HepG2 (cell line): ENCODE results near the gene RASA2. TPM values are rescaled to one million over a fixed set of nuclear protein-coding genes. Genes with fewer than 3 reads are reported as not detected.

Source experiments
- ATAC-seq: fragments of 200-7000 bp; cut with Tn5 transposase; 3 replicates; pipeline ENCODE4 v1.9.1; 2020; ENCODE audit warnings: mild to moderate bottlenecking, moderate library complexity
- BruUV-seq: library from RNA; stranded (reverse); fragments of 400-500 nt; replicated peaks from 2 replicates; lab custom pipeline; 2021; lab: Mats Ljungman, UMichigan
- CTCF ChIA-PET: fragments of 300-600 bp; formaldehyde crosslinking; extraction: SDS; loops from one replicate; lab custom pipeline; 2021; ENCODE audit warnings: low total read pairs, inconsistent platforms, low intra/inter-chr PET ratio; lab: Yijun Ruan, JAX
- POLR2A ChIA-PET: fragments of 350-600 bp; sonication (Branson Sonifier 250); formaldehyde crosslinking; loops from one replicate; lab custom pipeline; 2020; ENCODE audit warnings: antibody characterized with exemption, inconsistent platforms; lab: Yijun Ruan, JAX
- DNase-seq: peaks from one replicate; pipeline ENCODE4 v3.0.0-alpha.2; 2015; ENCODE audit warnings: low spot score
- FAIRE-seq: peaks from 3 replicates; lab custom pipeline; 2011; peaks lifted over from hg19 to GRCh38; lab: Jason Lieb, UNC
- H2AFZ ChIP-seq: one replicate; pipeline ENCODE4 v1.6.1; 2011; ENCODE audit warnings: low read length, inconsistent platforms
- H3K27ac ChIP-seq: fragments of 300-600 bp; 3 replicates; pipeline ENCODE4 v1.8.0; 2011; ENCODE audit warnings: mixed run types, mild to moderate bottlenecking, mixed read lengths, low read length, inconsistent platforms; ENCODE audit not compliant: insufficient read depth; ENCODE audit errors: extremely low read length
- H3K27me3 ChIP-seq, 2 experiments: fragments of 200-600 bp in 1 of 2; 2 replicates in 1 of 2; 3 replicates in 1 of 2; pipeline versions ENCODE4 v1.6.0 to v1.8.0; 2011; ENCODE audit warnings: low read length in 2 of 2, mild to moderate bottlenecking in 2 of 2, moderate library complexity in 2 of 2, inconsistent platforms in 1 of 2; ENCODE audit not compliant: insufficient read depth in 2 of 2, control insufficient read depth in 1 of 2
- H3K36me3 ChIP-seq, 2 experiments: fragments of 200-600 bp in 1 of 2; replicated peaks in 1 of 2; 2 replicates in 1 of 2; 3 replicates in 1 of 2; pipeline versions ENCODE4 v1.5.1 to v1.8.0; 2011; ENCODE audit warnings: low read length in 2 of 2, inconsistent platforms in 1 of 2; ENCODE audit not compliant: insufficient read depth in 2 of 2, control insufficient read depth in 1 of 2
- H3K4me1 ChIP-seq: 2 replicates; pipeline ENCODE4 v1.5.1; 2012; ENCODE audit warnings: low read length, inconsistent platforms; ENCODE audit not compliant: insufficient read depth
- H3K4me2 ChIP-seq: 2 replicates; pipeline ENCODE4 v1.6.0; 2011; ENCODE audit warnings: low read depth, low read length, inconsistent platforms
- H3K4me3 ChIP-seq, 3 experiments: fragments of 200-600 bp in 1 of 3; sonication (generic), shearing (Covaris generic) in 1 of 3; replicated peaks in 1 of 3; 2 replicates each; pipeline ENCODE4 v1.5.1; 2011 to 2016; ENCODE audit warnings: low read length in 3 of 3, inconsistent platforms in 2 of 3, low read depth in 2 of 3, mild to moderate bottlenecking in 2 of 3, control low read depth in 1 of 3, mixed read lengths in 1 of 3; ENCODE audit not compliant: insufficient read depth in 1 of 3
- H3K79me2 ChIP-seq: one replicate; pipeline ENCODE4 v1.6.1; 2011; ENCODE audit warnings: low read length, inconsistent platforms; ENCODE audit not compliant: insufficient read depth
- H3K9ac ChIP-seq: 2 replicates; pipeline ENCODE4 v1.6.0; 2011; ENCODE audit warnings: mild to moderate bottlenecking, low read depth, low read length, inconsistent platforms; ENCODE audit not compliant: insufficient read depth
- H3K9me3 ChIP-seq: 2 replicates; pipeline ENCODE4 v1.5.1; 2012; ENCODE audit warnings: mild to moderate bottlenecking, low read length
- H4K20me1 ChIP-seq: 2 replicates; pipeline ENCODE4 v1.6.0; 2011; ENCODE audit warnings: inconsistent platforms, mild to moderate bottlenecking, low read length, moderate library complexity; ENCODE audit not compliant: insufficient read depth
- HOXD1 ChIP-seq: sonication (generic); formaldehyde crosslinking; IDR thresholded peaks from 2 replicates; pipeline ENCODE4 v1.5.0; 2020; ENCODE audit warnings: missing genetic modification reagents
- KAT8 ChIP-seq: IDR thresholded peaks from 2 replicates; pipeline ENCODE4 v1.6.1; 2016; ENCODE audit warnings: missing genetic modification reagents, missing compliant biosample characterization
- KDM6A ChIP-seq: IDR thresholded peaks from 2 replicates; pipeline ENCODE4 v1.6.1; 2016; ENCODE audit warnings: low read depth
- MAFK ChIP-seq, 2 experiments: IDR thresholded peaks in 1 of 2; conservative IDR thresholded peaks in 1 of 2; 2 replicates each; pipeline ENCODE4 v1.6.1; 2011; ENCODE audit warnings: improper control_type of control experiment in 2 of 2, low read length in 2 of 2
- MXI1 ChIP-seq: IDR thresholded peaks from 3 replicates; pipeline ENCODE4 v1.6.1; 2012; ENCODE audit warnings: low read depth, low read length, inconsistent platforms, borderline replicate concordance
- SAP130 ChIP-seq: IDR thresholded peaks from 2 replicates; pipeline ENCODE4 v1.6.1; 2016; ENCODE audit warnings: low read depth
- SMARCC2 ChIP-seq: fragments of 450-650 bp; IDR thresholded peaks from 2 replicates; pipeline ENCODE4 v1.6.1; 2017; ENCODE audit warnings: antibody characterized with exemption, mild to moderate bottlenecking
- SUZ12 ChIP-seq: fragments of 150-350 bp; IDR thresholded peaks from 2 replicates; pipeline ENCODE4 v1.6.1; 2014; ENCODE audit warnings: low read depth, low read length
- TBX2 ChIP-seq: sonication (generic); formaldehyde crosslinking; IDR thresholded peaks from 2 replicates; pipeline ENCODE4 v1.5.0; 2020; ENCODE audit warnings: missing genetic modification reagents, mild to moderate bottlenecking, borderline replicate concordance
- TFDP2 ChIP-seq: sonication (generic); formaldehyde crosslinking; IDR thresholded peaks from 2 replicates; pipeline ENCODE4 v1.4.0; 2020; ENCODE audit warnings: missing genetic modification reagents
- ZNF672 ChIP-seq: sonication (generic); formaldehyde crosslinking; IDR thresholded peaks from 2 replicates; pipeline ENCODE4 v1.8.1; 2022; ENCODE audit warnings: missing genetic modification reagents
- WGBS: methylation state at CpG from one replicate; pipeline ENCODE4 v1.1.6; 2017; ENCODE audit warnings: low lambda C conversion rate; 5-methylcytosine and 5-hydroxymethylcytosine counted together
- in situ Hi-C: cut with HindIII; loops from 2 replicates; pipeline ENCODE4 v1.10.0; 2017; ENCODE audit warnings: low pct_unique_long_range_greater_than_20kb; ENCODE audit not compliant: extremely low pct_ligation_motif_present
- intact Hi-C: fragments of 100-400 bp; cut with micrococcal nuclease; formaldehyde crosslinking; loops from one replicate; pipeline ENCODE4 v1.10.0; 2022; ENCODE audit not compliant: unreplicated experiment
- polyA plus RNA-seq, 8 experiments: library from polyadenylated mRNA; depleted of rRNA in 3 of 8; stranded (reverse) in 7 of 8; unstranded in 1 of 8; fragments of >200 nt; fragmentation: Illumina TruSeq in 4 of 8; extraction: Trizol in 4 of 8; gene quantifications; 2 replicates each; pipeline versions ENCODE4 v1.2.1 to v1.2.3, GENCODE V29; 2011 to 2016; ENCODE audit warnings: low read depth in 4 of 8, missing spikeins in 1 of 8, mixed read lengths in 1 of 8; ENCODE audit not compliant: insufficient read depth in 1 of 8
- total RNA-seq, 5 experiments: library from RNA; depleted of rRNA; stranded (reverse); fragments of >200 nt; fragmentation: Illumina TruSeq; extraction: Trizol; gene quantifications; 2 replicates each; pipeline ENCODE4 v1.2.3, GENCODE V29; 2016; ENCODE audit warnings: low read depth in 1 of 5
- TF ChIP-seq, protein P1 (sequence below): sonication (generic); formaldehyde crosslinking; conservative IDR thresholded peaks from 2 replicates; pipeline ENCODE4 v1.4.0; 2020; ENCODE audit warnings: mild to moderate bottlenecking, missing genetic modification reagents, moderate library complexity
- TF ChIP-seq, protein P2 (sequence below): IDR thresholded peaks from 2 replicates; pipeline ENCODE4 v1.6.1; 2016; ENCODE audit warnings: low read depth

RASA2 gene
- total and polyA plus RNA-seq, 2 of the 13 experiments (the other 11 are each of a cell fraction or from before 2014, with no cell fraction given), result 5.4 to 8.5 TPM

- TF ChIP-seq, protein P1, sequence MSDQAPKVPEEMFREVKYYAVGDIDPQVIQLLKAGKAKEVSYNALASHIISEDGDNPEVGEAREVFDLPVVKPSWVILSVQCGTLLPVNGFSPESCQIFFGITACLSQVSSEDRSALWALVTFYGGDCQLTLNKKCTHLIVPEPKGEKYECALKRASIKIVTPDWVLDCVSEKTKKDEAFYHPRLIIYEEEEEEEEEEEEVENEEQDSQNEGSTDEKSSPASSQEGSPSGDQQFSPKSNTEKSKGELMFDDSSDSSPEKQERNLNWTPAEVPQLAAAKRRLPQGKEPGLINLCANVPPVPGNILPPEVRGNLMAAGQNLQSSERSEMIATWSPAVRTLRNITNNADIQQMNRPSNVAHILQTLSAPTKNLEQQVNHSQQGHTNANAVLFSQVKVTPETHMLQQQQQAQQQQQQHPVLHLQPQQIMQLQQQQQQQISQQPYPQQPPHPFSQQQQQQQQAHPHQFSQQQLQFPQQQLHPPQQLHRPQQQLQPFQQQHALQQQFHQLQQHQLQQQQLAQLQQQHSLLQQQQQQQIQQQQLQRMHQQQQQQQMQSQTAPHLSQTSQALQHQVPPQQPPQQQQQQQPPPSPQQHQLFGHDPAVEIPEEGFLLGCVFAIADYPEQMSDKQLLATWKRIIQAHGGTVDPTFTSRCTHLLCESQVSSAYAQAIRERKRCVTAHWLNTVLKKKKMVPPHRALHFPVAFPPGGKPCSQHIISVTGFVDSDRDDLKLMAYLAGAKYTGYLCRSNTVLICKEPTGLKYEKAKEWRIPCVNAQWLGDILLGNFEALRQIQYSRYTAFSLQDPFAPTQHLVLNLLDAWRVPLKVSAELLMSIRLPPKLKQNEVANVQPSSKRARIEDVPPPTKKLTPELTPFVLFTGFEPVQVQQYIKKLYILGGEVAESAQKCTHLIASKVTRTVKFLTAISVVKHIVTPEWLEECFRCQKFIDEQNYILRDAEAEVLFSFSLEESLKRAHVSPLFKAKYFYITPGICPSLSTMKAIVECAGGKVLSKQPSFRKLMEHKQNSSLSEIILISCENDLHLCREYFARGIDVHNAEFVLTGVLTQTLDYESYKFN (CRISPR knock-in tag), result no peak
- TF ChIP-seq SUZ12, result no peak
- no peak for TF ChIP-seq SMARCC2
- TF ChIP-seq HOXD1 (CRISPR knock-in tag), result no peak
- no peak for TF ChIP-seq KDM6A (CRISPR knock-in tag)
- TF ChIP-seq ZNF672 (CRISPR knock-in tag), result no peak
- TF ChIP-seq, all 625 proteins: peak for 0
These were observed 45.9 kb upstream of the RASA2 start (continued) for GRCh38 chr3:141440942-141441341.

DNA sequence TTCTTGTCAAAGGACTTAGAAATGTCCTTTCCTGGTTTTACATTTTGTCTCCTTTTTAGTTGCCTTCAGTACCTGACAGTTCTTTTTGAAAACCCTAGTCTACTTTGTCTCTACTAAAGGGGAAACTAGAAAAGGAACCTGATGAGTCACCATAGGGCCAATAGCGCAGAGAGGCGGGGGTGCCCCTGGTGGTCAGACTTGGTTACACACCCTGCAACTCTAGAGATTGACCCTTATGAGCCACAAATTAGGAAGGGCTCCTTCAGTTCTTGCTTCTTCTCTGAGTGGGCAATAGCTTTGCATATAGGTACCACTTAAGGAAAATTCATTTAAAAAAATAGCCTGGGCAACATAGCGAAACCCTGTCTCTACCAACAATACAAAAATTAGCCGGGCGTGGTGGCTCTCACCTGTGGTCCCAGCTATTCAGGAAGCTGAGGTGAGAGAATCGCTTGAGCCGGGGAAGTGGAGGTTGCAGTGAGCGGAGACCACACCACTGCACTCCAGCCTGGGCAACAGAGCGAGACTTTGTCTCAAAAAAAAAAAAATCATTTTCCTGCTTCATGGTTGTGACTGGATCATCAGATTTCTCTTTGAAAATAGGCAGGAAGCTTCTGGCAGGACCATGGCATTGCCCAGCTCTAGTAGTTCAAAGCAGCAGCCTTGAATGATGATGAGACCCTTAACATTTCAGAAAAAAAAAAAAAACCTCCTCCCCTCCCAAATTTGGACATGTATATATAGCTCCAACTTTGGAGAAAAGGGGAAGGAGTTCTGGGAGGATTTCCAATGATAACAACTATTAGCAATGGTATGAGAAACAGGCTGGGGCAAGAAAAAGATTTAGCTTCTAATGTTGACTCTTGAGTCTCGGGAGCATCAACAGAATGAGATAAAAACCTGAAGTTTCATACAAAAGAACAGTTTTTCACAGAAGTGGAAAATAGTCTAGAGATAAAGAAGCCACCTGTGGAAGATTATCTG is 45.2 kb upstream of the RASA2 start:
- H2AFZ ChIP-seq, result no peak overlapping the region
- peak; percentile 28 for FAIRE-seq
- TF ChIP-seq MAFK (conservative IDR thresholded peaks at IDR 0.05 in 1 of 2, IDR thresholded peaks at IDR 0.05 in 1 of 2; ENCODE audit: low read length in 2 of 2), result 0 out of 4 replicates have a peak, but pooled peaks of 1 of the 2 experiments have one; percentile 10
- TF ChIP-seq TBX2 (CRISPR knock-in tag), result no peak
- no peak for TF ChIP-seq MXI1
- no peak for TF ChIP-seq KAT8
- TF ChIP-seq TFDP2 (CRISPR knock-in tag), result no peak
- TF ChIP-seq SAP130 (CRISPR knock-in tag), result 0 out of 2 replicates have a peak, but pooled peaks have one; percentile 21
- TF ChIP-seq, protein P2, sequence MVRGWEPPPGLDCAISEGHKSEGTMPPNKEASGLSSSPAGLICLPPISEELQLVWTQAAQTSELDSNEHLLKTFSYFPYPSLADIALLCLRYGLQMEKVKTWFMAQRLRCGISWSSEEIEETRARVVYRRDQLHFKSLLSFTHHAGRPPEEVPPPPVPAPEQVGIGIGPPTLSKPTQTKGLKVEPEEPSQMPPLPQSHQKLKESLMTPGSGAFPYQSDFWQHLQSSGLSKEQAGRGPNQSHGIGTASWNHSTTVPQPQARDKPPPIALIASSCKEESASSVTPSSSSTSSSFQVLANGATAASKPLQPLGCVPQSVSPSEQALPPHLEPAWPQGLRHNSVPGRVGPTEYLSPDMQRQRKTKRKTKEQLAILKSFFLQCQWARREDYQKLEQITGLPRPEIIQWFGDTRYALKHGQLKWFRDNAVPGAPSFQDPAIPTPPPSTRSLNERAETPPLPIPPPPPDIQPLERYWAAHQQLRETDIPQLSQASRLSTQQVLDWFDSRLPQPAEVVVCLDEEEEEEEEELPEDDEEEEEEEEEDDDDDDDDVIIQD, result peak; percentile 36; the same call in 1 of the 2 replicates

More for the DNA sequence above, 45.2 kb upstream of the RASA2 start:
- ATAC-seq, result peak; percentile 98
- POLR2A ChIA-PET, result interaction anchor here (1.1 to 1.2 kb wide), 4 partner anchors 10 to 81 kb away, joined by 4 to 6 read pairs (median 6); no protein-coding TSS in a partner anchor
- DNase-seq, result peak; percentile 57
- H3K4me1 ChIP-seq, result peaks cover 32% of the 10 kb centered on the region
- BruUV-seq, result no TSS peak
- peak overlapping the region; percentile 66 for H3K27ac ChIP-seq
- CTCF ChIA-PET, result interaction anchor here (0.9 to 2.7 kb wide), 3 partner anchors 81 to 138 kb away, joined by 4 to 23 read pairs (median 8); no protein-coding TSS in a partner anchor
- no peaks in the 10 kb centered on the region for H3K27me3 ChIP-seq
- H3K4me3 ChIP-seq, result no peak overlapping the region
- H3K9ac ChIP-seq, result no peak overlapping the region
- in situ Hi-C loops (loop anchor here (5.0 kb wide), 1 partner anchor 39 kb away; no protein-coding TSS in a partner anchor), intact Hi-C loops (loop anchor here (1.0 to 2.0 kb wide), 2 partner anchors 29 to 80 kb away; no protein-coding TSS in a partner anchor)
- H4K20me1 ChIP-seq, result no peaks in the 10 kb centered on the region
- H3K79me2 ChIP-seq, result peaks cover 16% of the 10 kb centered on the region
- no peaks in the 10 kb centered on the region for H3K9me3 ChIP-seq
- no peak overlapping the region for H3K4me2 ChIP-seq
- WGBS, result 78% methylated on average over 10 of the region's 10 CpGs
- peaks cover 21 to 72% of the 10 kb centered on the region in 2 experiments for H3K36me3 ChIP-seq
